ENCODE data around the gene PRUNE2. TPM values are rescaled to one million over a fixed set of nuclear protein-coding genes. Genes with fewer than 3 reads are reported as not detected.

PRUNE2 gene
- total RNA-seq, 2 experiments from 2014 or later: 0.83 to 1.0 TPM

- H3K27me3 Mint-ChIP-seq: peaks cover 3% of the 10 kb centered on the region
- ChIA-PET POLR2A (no interaction called here), CTCF (no interaction called here)
- H3K27ac Mint-ChIP-seq: no peak overlapping the region
- no peaks in the 10 kb centered on the region for H3K36me3 Mint-ChIP-seq (ENCODE audit: low read depth)
- no peak for DNase-seq
- no peaks in the 10 kb centered on the region for H3K9me3 Mint-ChIP-seq
- H3K4me1 Mint-ChIP-seq: no peaks in the 10 kb centered on the region
- H3K4me3 Mint-ChIP-seq: no peak overlapping the region
Observed at GRCh38 chr9:76916231-76916630, 10.3 kb upstream of the PRUNE2 start.

GRCh38 chr9:76913467-76913866, 7.6 kb upstream of the PRUNE2 start:
- H3K4me1 Mint-ChIP-seq: no peaks in the 10 kb centered on the region
- ChIA-PET POLR2A (no interaction called here), CTCF (no interaction called here)
- peaks cover 11% of the 10 kb centered on the region for H3K27me3 Mint-ChIP-seq
- H3K36me3 Mint-ChIP-seq (ENCODE audit: low read depth): no peaks in the 10 kb centered on the region
- no peak overlapping the region for H3K27ac Mint-ChIP-seq
- no peak overlapping the region for H3K4me3 Mint-ChIP-seq
- H3K9me3 Mint-ChIP-seq: no peaks in the 10 kb centered on the region
- no peak for DNase-seq

GRCh38 chr9:76912636-76913275, 6.8 kb upstream of the PRUNE2 start:
- Mint-ChIP-seq H3K27ac (no peak overlapping the region), H3K4me3 (no peak overlapping the region), H3K27me3 (peaks cover 15% of the 10 kb centered on the region), H3K9me3 (no peaks in the 10 kb centered on the region), H3K36me3 (ENCODE audit: low read depth) (no peaks in the 10 kb centered on the region), H3K4me1 (no peaks in the 10 kb centered on the region)
- no peak for DNase-seq
- ChIA-PET CTCF (interaction anchor here (0.7 kb wide), 1 partner anchor 103 kb away, joined by 4 read pairs; no protein-coding TSS in a partner anchor), POLR2A (no interaction called here)

- H3K27me3 Mint-ChIP-seq: peaks cover 22% of the 10 kb centered on the region
- H3K4me1 Mint-ChIP-seq: no peaks in the 10 kb centered on the region
- H3K9me3 Mint-ChIP-seq: no peaks in the 10 kb centered on the region
- H3K36me3 Mint-ChIP-seq (ENCODE audit: low read depth): no peaks in the 10 kb centered on the region
- H3K27ac Mint-ChIP-seq: no peak overlapping the region
- no peak overlapping the region for H3K4me3 Mint-ChIP-seq
- DNase-seq: no peak
- CTCF ChIA-PET: interaction anchor here (0.7 kb wide), 1 partner anchor 102 kb away, joined by 4 read pairs; no protein-coding TSS in a partner anchor
- POLR2A ChIA-PET: no interaction called here
Observed at GRCh38 chr9:76911971-76912370, 6.1 kb upstream of the PRUNE2 start.

- Mint-ChIP-seq H3K4me1 (no peaks in the 10 kb centered on the region), H3K27ac (no peak overlapping the region), H3K9me3 (no peaks in the 10 kb centered on the region), H3K27me3 (peaks cover 28% of the 10 kb centered on the region), H3K36me3 (ENCODE audit: low read depth) (no peaks in the 10 kb centered on the region), H3K4me3 (no peak overlapping the region)
- DNase-seq: no peak
- ChIA-PET POLR2A (no interaction called here), CTCF (interaction anchor here (0.5 kb wide), 1 partner anchor 358 kb away, joined by 3 read pairs; no protein-coding TSS in a partner anchor)
Observed at GRCh38 chr9:76910861-76911260, 4.9 kb upstream of the PRUNE2 start.

- no peak for DNase-seq
- no peaks in the 10 kb centered on the region for H3K4me1 Mint-ChIP-seq
- CTCF ChIA-PET: no interaction called here
- H3K27me3 Mint-ChIP-seq: peaks cover 45% of the 10 kb centered on the region
- POLR2A ChIA-PET: no interaction called here
- no peak overlapping the region for H3K27ac Mint-ChIP-seq
- H3K9me3 Mint-ChIP-seq: no peaks in the 10 kb centered on the region
- no peaks in the 10 kb centered on the region for H3K36me3 Mint-ChIP-seq (ENCODE audit: low read depth)
- H3K4me3 Mint-ChIP-seq: no peak overlapping the region
Observed at GRCh38 chr9:76906647-76906975, 697 bp upstream of the PRUNE2 start.

GRCh38 chr9:76904661-76905457, 1.1 kb downstream of the PRUNE2 start:
- CTCF ChIA-PET: no interaction called here
- Mint-ChIP-seq H3K27me3 (peaks cover 51% of the 10 kb centered on the region), H3K27ac (no peak overlapping the region), H3K4me1 (no peaks in the 10 kb centered on the region), H3K4me3 (no peak overlapping the region), H3K36me3 (ENCODE audit: low read depth) (no peaks in the 10 kb centered on the region), H3K9me3 (no peaks in the 10 kb centered on the region)
- POLR2A ChIA-PET: no interaction called here
- no peak for DNase-seq

- Mint-ChIP-seq H3K27me3 (peaks cover 38% of the 10 kb centered on the region), H3K4me3 (no peak overlapping the region), H3K27ac (no peak overlapping the region), H3K9me3 (no peaks in the 10 kb centered on the region), H3K36me3 (ENCODE audit: low read depth) (no peaks in the 10 kb centered on the region), H3K4me1 (no peaks in the 10 kb centered on the region)
- ChIA-PET CTCF (no interaction called here), POLR2A (no interaction called here)
- no peak for DNase-seq
Observed at GRCh38 chr9:76902395-76902794, 3.5 kb downstream of the PRUNE2 start.

GRCh38 chr9:76901801-76902200, 4.1 kb downstream of the PRUNE2 start:
- Mint-ChIP-seq H3K27ac (no peak overlapping the region), H3K4me3 (no peak overlapping the region), H3K36me3 (ENCODE audit: low read depth) (no peaks in the 10 kb centered on the region), H3K9me3 (no peaks in the 10 kb centered on the region), H3K4me1 (no peaks in the 10 kb centered on the region), H3K27me3 (peaks cover 33% of the 10 kb centered on the region)
- ChIA-PET CTCF (no interaction called here), POLR2A (no interaction called here)
- no peak for DNase-seq

GRCh38 chr9:76900884-76901440, 5.0 kb downstream of the PRUNE2 start:
- H3K4me1 Mint-ChIP-seq: no peaks in the 10 kb centered on the region
- H3K36me3 Mint-ChIP-seq (ENCODE audit: low read depth): no peaks in the 10 kb centered on the region
- ChIA-PET CTCF (no interaction called here), POLR2A (no interaction called here)
- no peak overlapping the region for H3K27ac Mint-ChIP-seq
- H3K27me3 Mint-ChIP-seq: peaks cover 30% of the 10 kb centered on the region
- no peak overlapping the region for H3K4me3 Mint-ChIP-seq
- DNase-seq: no peak
- H3K9me3 Mint-ChIP-seq: no peaks in the 10 kb centered on the region

- no peaks in the 10 kb centered on the region for H3K9me3 Mint-ChIP-seq
- ChIA-PET CTCF (no interaction called here), POLR2A (no interaction called here)
- H3K36me3 Mint-ChIP-seq (ENCODE audit: low read depth): no peaks in the 10 kb centered on the region
- H3K27me3 Mint-ChIP-seq: peaks cover 13% of the 10 kb centered on the region
- H3K27ac Mint-ChIP-seq: no peak overlapping the region
- H3K4me1 Mint-ChIP-seq: no peaks in the 10 kb centered on the region
- no peak for DNase-seq
- H3K4me3 Mint-ChIP-seq: no peak overlapping the region
Observed at GRCh38 chr9:76898786-76899185, 7.1 kb downstream of the PRUNE2 start.

- no peak for DNase-seq
- Mint-ChIP-seq H3K4me3 (no peak overlapping the region), H3K4me1 (no peaks in the 10 kb centered on the region), H3K27ac (no peak overlapping the region), H3K9me3 (no peaks in the 10 kb centered on the region), H3K36me3 (ENCODE audit: low read depth) (no peaks in the 10 kb centered on the region), H3K27me3 (peaks cover 13% of the 10 kb centered on the region)
- CTCF ChIA-PET: no interaction called here
- POLR2A ChIA-PET: no interaction called here
Observed at GRCh38 chr9:76897804-76898525, 7.9 kb downstream of the PRUNE2 start.

GRCh38 chr9:76896035-76896434, 9.9 kb downstream of the PRUNE2 start:
- Mint-ChIP-seq H3K36me3 (ENCODE audit: low read depth) (no peaks in the 10 kb centered on the region), H3K4me1 (no peaks in the 10 kb centered on the region), H3K27ac (no peak overlapping the region), H3K27me3 (peaks cover 9% of the 10 kb centered on the region), H3K4me3 (no peak overlapping the region), H3K9me3 (no peaks in the 10 kb centered on the region)
- POLR2A ChIA-PET: no interaction called here
- no peak for DNase-seq
- CTCF ChIA-PET: no interaction called here

All from activated CD4-positive, alpha-beta memory T cell treated with anti-CD3 and anti-CD28 coated beads, Interleukin-2, amount 10 ng/mL, durations not matched to agents 7 days and 5 days (primary cell).